HEK293T (cell line): ENCODE data around the gene TPSB2.
"Not testable (repeated sequence)": the region's sequence is repeated elsewhere in the genome, so short reads cannot be mapped to it uniquely, and the experiment has no call there.

Experiments used
- CTCF ChIA-PET: fragments of 350-600 bp; formaldehyde crosslinking; extraction: SDS; loops from one replicate; lab custom pipeline; 2021; ENCODE audit warnings: antibody characterized with exemption, inconsistent platforms; lab: Yijun Ruan, JAX
- POLR2A ChIA-PET: fragments of 350-600 bp; formaldehyde crosslinking; extraction: SDS; loops from one replicate; lab custom pipeline; 2020; ENCODE audit warnings: antibody characterized with exemption, inconsistent platforms; lab: Yijun Ruan, JAX
- DNase-seq: peaks from one replicate; pipeline ENCODE4 v3.0.0; 2012; ENCODE audit warnings: mixed read lengths; ENCODE audit errors: extremely low spot score
- ARNT ChIP-seq: fragments of 450-650 bp; IDR thresholded peaks from 2 replicates; pipeline ENCODE4 v1.6.1; 2017; ENCODE audit warnings: mild to moderate bottlenecking
- BHLHE40 ChIP-seq: fragments of 450-650 bp; IDR thresholded peaks from 2 replicates; pipeline ENCODE4 v1.6.1; 2016; ENCODE audit warnings: mild to moderate bottlenecking, moderate library complexity, borderline replicate concordance
- CTBP1 ChIP-seq: fragments of 450-650 bp; IDR thresholded peaks from 2 replicates; pipeline ENCODE4 v1.6.1; 2016; ENCODE audit warnings: borderline replicate concordance
- ELF4 ChIP-seq: fragments of 450-650 bp; IDR thresholded peaks from 2 replicates; pipeline ENCODE4 v1.6.1; 2017; ENCODE audit warnings: antibody characterized with exemption
- FOXA1 ChIP-seq: fragments of 450-650 bp; IDR thresholded peaks from 2 replicates; pipeline ENCODE4 v1.6.1; 2016; ENCODE audit warnings: mild to moderate bottlenecking
- FOXK2 ChIP-seq: fragments of 450-650 bp; IDR thresholded peaks from 2 replicates; pipeline ENCODE4 v1.6.1; 2016; ENCODE audit warnings: mild to moderate bottlenecking
- FOXM1 ChIP-seq: fragments of 450-650 bp; IDR thresholded peaks from 2 replicates; pipeline ENCODE4 v1.6.1; 2017; ENCODE audit warnings: mild to moderate bottlenecking, borderline replicate concordance
- HDGF ChIP-seq: fragments of 450-650 bp; IDR thresholded peaks from 2 replicates; pipeline ENCODE4 v1.6.1; 2017; ENCODE audit warnings: antibody characterized with exemption, borderline replicate concordance
- L3MBTL2 ChIP-seq: fragments of 450-650 bp; conservative IDR thresholded peaks from 2 replicates; pipeline ENCODE4 v1.6.1; 2016; ENCODE audit warnings: mild to moderate bottlenecking
- LEF1 ChIP-seq: fragments of 450-650 bp; IDR thresholded peaks from 2 replicates; pipeline ENCODE4 v1.6.1; 2017; ENCODE audit warnings: mild to moderate bottlenecking, borderline replicate concordance
- NFRKB ChIP-seq: fragments of 450-650 bp; IDR thresholded peaks from 2 replicates; pipeline ENCODE4 v1.6.1; 2016; ENCODE audit warnings: mild to moderate bottlenecking, moderate library complexity
- SP1 ChIP-seq: fragments of 450-650 bp; IDR thresholded peaks from 2 replicates; pipeline ENCODE4 v1.6.1; 2017
- SUZ12 ChIP-seq: fragments of 450-650 bp; IDR thresholded peaks from 2 replicates; pipeline ENCODE4 v1.6.1; 2016; ENCODE audit warnings: mild to moderate bottlenecking
- TARDBP ChIP-seq: fragments of 450-650 bp; IDR thresholded peaks from 2 replicates; pipeline ENCODE4 v1.6.1; 2016
- ZNF384 ChIP-seq: fragments of 450-650 bp; IDR thresholded peaks from 2 replicates; pipeline ENCODE4 v1.6.1; 2016
- TF ChIP-seq, protein P1 (sequence below): fragments of 450-650 bp; IDR thresholded peaks from 2 replicates; pipeline ENCODE4 v1.6.1; 2016

Gene TPSB2

DNA sequence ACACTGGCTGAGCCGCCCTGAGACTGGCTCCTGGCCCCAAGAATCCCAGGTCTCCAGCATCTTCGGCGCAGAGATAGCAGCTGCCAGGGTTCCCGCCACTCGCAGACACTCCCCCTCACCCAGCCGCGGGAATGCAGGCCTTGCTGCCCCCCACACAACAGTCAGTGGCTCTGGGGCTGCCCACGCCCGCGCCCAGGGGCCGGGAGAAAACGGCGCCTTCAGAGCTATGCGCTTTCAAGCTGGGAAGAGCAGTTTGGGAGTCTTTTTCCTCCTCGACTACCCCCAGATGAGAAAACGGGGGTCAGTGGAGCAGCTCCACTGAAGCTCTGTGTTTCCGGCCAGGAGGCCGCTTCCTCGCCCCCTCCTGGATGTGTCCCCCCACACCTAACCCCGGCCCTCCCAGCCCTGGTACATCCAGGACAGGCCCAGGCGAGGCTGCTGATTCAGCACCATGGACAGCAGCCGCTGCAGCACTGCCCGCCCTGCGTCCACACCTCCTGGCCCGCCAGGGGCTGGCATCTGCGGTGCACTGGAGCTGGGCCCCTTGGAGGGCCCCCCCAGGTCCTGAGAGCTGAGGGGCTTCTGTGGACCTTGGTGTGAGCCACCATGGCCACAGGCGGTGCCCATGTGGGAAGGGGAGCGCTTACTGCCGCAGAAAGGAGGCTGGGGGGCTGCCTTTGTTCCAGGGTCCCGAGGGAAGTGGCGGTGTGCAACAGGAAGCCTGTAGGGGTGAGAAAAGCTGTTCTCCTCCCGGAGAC lies 41.4 kb downstream of the TPSB2 start:
- no peak for TF ChIP-seq TARDBP
- TF ChIP-seq CTBP1 = no peak
- TF ChIP-seq LEF1 = no peak
- TF ChIP-seq FOXK2 = no peak
- TF ChIP-seq FOXA1 = no peak
- TF ChIP-seq SP1 = no peak
- no peak for TF ChIP-seq NFRKB
- no peak for TF ChIP-seq HDGF
- no peak for TF ChIP-seq ELF4
- TF ChIP-seq L3MBTL2 = no peak
- no peak for TF ChIP-seq ZNF384
- TF ChIP-seq ARNT = no peak
- TF ChIP-seq, protein P1, sequence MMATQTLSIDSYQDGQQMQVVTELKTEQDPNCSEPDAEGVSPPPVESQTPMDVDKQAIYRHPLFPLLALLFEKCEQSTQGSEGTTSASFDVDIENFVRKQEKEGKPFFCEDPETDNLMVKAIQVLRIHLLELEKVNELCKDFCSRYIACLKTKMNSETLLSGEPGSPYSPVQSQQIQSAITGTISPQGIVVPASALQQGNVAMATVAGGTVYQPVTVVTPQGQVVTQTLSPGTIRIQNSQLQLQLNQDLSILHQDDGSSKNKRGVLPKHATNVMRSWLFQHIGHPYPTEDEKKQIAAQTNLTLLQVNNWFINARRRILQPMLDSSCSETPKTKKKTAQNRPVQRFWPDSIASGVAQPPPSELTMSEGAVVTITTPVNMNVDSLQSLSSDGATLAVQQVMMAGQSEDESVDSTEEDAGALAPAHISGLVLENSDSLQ = no peak
- no peak for TF ChIP-seq FOXM1
- TF ChIP-seq SUZ12 = no peak
- no peak for TF ChIP-seq BHLHE40
- ChIA-PET CTCF (interaction anchor here (0.6 kb wide), 1 partner anchor 13 kb away, joined by 3 read pairs; no protein-coding TSS in a partner anchor), POLR2A (no interaction called here)
- DNase-seq = peak; percentile 55

DNA sequence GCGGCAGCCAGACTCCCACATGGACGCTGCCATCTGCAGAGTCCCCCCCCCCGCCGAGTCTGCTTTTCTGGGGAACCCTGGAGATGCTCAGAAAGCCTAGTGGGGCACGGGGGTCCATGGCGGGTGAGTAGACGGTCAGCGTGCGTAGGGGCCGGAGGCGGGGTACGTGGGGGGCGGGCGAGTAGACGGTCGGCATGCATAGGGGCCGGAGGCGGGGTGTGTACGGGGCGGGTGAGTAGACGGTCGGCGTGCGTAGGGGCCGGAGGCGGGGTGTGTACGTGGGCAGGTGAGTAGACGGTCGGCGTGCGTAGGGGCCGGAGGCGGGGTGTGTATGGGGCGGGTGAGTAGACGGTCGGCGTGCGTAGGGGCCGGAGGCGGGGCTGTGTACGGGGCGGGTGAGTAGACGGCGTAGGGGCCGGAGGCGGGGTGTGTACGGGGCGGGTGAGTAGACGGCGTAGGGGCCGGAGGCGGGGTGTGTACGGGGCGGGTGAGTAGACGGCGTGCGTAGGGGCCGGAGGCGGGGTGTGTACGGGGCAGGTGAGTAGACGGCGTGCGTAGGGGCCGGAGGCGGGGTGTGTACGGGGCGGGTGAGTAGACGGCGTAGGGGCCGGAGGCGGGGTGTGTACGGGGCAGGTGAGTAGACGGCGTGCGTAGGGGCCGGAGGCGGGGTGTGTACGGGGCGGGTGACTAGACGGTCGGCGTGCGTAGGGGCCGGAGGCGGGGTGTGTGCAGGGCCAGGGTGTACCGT lies 44.4 kb downstream of the TPSB2 start:
- CTCF ChIA-PET, DNase-seq, POLR2A ChIA-PET: not testable (repeated sequence)

DNA sequence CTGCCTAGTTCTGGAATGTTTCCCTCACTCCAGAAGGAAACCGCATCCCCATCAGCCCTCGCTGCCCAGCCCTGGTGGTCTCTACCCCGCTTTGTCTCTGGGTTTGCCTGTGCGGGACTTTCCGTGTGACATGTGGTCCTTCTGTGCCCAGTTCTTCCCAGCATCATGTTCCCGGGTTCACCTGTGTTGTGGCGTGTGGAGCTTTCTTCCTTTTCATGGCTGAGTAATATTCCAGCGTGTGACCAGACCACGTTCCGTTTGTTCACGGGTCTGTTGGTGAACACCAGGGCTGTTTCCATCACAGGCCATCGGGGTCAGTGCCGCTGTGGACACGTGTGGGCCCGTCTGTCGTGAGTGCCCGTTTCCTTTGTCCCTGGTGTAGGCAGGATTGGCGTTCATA lies 45.0 kb downstream of the TPSB2 start:
- ChIA-PET POLR2A (no interaction called here), CTCF (interaction anchor here (0.7 kb wide), 1 partner anchor 19 kb away, joined by 4 read pairs; no protein-coding TSS in a partner anchor)
- TF ChIP-seq BHLHE40 (no peak), SP1 (no peak), ARNT (no peak), FOXA1 (no peak), L3MBTL2 (no peak), CTBP1 (no peak), ELF4 (no peak), HDGF (no peak), SUZ12 (no peak)
- TF ChIP-seq, protein P1 = no peak
- no peak for DNase-seq

DNA sequence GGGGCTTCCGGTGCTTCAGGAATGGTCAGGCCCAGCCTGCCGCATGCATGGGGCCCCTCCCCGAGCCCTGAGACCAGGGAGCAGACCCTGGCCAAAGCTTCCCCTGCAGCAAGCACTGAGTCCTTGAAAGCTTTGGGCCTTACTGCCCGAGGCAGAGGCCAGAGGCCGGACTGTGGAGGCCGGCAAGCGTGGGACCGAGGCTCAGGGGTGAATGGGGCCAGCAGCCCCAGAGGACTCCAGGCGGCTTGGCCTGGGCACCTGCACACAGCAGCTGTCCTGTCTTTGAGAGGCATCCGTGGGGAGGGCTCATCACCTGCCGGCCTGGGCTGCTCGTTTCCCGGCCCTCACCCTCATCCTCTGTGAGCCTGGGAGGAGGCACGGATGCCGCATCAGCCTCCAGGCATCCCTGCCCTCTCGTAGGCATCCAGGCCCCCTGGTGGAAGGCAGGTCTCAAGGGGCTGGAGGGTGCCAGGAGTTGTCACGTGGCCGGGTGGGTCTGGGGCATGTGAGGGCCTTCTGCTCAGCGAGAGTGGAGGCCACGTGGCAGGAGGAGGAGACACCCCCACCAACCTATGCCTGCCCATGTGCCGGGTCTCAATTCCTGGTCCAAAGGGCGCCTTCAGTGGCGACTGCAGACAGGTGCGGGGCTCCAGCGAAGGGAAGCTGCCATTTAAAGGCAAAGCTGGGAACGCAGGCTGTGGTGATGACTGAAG lies 45.7 kb downstream of the TPSB2 start:
- POLR2A ChIA-PET = no interaction called here
- no peak for DNase-seq
- CTCF ChIA-PET = interaction anchor here (0.5 to 0.7 kb wide), 2 partner anchors 18 to 111 kb away, joined by 3 to 4 read pairs; no protein-coding TSS in a partner anchor

DNA sequence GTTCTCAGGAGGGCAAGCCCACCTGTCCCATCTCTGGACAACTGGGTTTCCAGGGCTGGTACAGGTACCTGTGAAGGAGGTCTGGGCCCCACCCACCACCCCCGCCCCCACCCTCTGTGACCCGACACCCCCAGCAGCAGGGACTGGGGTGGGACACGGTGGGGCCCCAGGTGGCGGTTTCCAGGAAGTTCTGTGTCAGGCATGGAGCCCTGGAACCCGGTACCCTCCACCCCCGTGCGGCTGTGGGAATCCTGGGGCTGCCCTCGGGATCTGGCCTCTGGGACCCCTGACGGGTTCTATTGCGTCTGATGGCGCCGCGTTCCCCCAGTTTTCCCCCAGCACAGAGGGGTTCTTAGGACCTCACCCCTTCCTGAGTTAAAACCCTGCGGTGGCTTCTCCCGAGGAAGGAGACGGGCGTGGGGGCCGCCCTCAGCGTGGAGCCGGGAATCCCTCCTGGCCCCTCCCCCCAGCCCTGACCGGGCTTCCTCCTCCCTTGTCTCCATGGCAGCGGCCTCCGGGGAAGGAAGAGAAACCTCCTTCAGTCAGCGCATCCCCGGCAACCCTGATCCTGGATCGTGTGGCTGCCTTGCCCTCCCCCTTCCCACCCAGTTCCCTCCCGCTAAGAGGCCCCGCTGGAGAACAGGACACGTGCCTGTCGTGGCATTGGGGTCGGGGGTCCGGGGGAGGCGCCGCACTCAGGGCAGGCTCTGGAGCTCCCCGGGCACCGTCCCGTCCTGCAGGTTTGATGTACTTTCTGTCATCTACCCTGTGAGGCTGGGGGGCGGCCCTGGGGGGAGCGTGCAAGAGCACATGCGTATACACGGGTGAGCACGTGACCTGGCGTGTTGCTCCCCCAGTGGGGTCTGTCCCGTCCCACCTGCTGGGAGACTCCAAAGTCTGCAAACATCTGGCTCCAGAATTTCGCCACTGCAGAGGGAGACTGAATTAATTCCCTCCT lies 46.8 kb downstream of the TPSB2 start:
- no peak for TF ChIP-seq ZNF384
- no peak for TF ChIP-seq ARNT
- TF ChIP-seq SUZ12 = no peak
- no peak for TF ChIP-seq L3MBTL2
- TF ChIP-seq BHLHE40 = no peak
- no peak for TF ChIP-seq FOXA1
- TF ChIP-seq SP1 = no peak
- TF ChIP-seq, protein P1 = no peak
- no peak for TF ChIP-seq CTBP1
- TF ChIP-seq FOXM1 = no peak
- POLR2A ChIA-PET = no interaction called here
- DNase-seq = peak; percentile 35
- CTCF ChIA-PET = no interaction called here

More for the DNA sequence above, 45.7 kb downstream of the TPSB2 start:
- TF ChIP-seq LEF1 = no peak
- TF ChIP-seq FOXK2 = no peak
- no peak for TF ChIP-seq NFRKB
- TF ChIP-seq SP1 = no peak
- no peak for TF ChIP-seq ZNF384
- TF ChIP-seq L3MBTL2 = no peak
- TF ChIP-seq SUZ12 = no peak
- TF ChIP-seq, protein P1 = no peak
